HG02798 (cell line): ENCODE data around the gene TMPRSS13.
"Not testable (repeated sequence)": the region's sequence is repeated elsewhere in the genome, so short reads cannot be mapped to it uniquely, and the experiment has no call there.

Source experiments
- ATAC-seq: cut with Tn5 transposase; IDR thresholded peaks from one replicate; pipeline ENCODE4 v1.9.1; 2021; ENCODE audit warnings: mild to moderate bottlenecking; ENCODE audit not compliant: unreplicated experiment, poor library complexity

TMPRSS13 gene

DNA sequence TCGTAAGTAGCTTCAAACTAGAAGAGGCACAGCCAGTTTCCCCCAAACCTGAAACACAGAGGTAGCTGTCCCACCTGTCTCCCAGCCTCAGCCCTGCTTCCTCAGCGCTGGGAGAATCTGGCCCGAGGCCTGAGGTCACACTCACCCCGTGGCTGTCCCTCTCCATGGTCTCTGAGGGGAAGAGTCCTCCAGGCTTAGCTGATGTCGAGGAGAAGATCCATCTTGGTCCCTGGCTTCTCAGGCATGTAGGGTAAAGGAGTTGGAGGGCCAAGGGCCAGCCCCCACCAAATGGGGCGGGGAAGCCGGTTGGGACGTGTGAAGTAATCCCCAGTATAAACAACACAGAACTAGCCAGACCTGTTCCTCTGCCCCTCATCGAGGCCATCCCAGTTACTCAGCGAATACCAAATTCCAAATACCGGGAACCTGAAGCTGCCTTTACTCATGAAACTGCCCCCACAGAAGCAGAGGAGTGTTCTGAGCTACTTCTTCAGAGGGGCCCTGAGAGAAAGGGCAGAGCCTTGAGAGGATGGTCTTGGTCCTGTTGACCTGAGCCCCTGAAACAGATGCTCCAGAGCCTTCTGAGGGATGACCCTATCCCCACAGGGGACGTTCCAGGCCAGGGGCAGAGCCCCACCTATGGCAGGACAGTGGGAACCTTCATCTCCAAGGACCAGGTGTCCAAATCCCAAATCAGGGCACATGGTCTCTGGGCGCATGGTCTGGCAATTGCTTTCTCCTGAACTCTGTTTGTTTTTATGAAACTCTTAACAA is at the start of gene TMPRSS13:
Gene TMPRSS13 (minus strand): TSS at position 261 of the 774 bp plus-strand sequence. CDS start 95 bp downstream, at position 166.
- no peak for ATAC-seq

- no peak for ATAC-seq
Measured at GRCh38 chr11:117978991-117979390, 49.8 kb upstream of the TMPRSS13 start.

DNA sequence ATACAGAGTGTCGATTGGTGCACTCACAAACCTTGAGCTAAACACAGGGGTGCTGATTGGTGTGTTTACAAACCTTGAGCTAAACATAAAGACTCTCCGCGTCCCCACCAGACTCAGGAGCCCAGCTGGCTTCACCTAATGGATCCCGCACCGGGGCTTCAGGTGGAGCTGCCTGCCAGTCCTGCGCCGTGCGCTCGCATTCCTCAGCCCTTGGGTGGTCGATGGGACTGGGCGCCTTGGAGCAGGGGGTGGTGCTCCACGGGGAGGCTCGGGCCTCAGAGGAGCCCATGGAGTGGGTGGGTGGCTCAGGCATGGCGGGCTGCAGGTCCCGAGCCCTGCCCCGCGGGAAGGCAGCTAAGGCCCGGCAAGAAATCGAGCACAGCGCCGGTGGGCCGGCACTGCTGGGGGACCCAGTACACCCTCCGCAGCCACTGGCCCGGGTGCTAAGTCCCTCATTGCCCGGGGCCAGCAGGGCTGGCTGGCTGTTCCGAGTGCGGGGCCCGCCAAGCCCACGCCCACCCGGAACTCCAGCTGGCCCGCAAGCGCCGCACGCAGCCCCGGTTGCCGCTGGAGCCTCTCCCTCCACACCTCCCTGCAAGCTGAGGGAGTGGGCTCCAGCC is 49.2 kb upstream of the TMPRSS13 start:
- ATAC-seq: not testable (repeated sequence)

GRCh38 chr11:117977612-117978264 is 48.5 kb upstream of the TMPRSS13 start:
- ATAC-seq: not testable (repeated sequence)

- ATAC-seq: no peak
Measured at GRCh38 chr11:117977029-117977428, 47.8 kb upstream of the TMPRSS13 start.

DNA sequence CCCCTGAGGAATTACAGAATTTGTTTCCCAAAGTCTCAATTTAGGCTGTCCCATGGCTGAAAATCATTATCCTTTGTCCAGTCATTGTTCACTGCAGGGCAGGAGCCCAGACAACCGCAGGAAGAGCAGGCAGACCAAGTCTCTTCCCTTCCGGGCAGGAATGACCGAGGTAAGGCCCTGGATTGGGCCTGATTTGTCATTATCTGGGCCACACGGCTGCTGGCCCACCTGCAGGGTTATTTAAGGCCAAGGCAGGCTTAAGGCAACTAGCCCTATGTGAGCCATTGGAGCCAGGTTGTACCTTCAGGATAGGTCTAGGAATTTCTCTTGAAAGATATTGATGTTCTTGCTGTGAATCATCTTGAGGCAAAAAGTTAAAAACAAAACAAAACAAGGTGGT is 47.2 kb upstream of the TMPRSS13 start:
- ATAC-seq: no peak

DNA sequence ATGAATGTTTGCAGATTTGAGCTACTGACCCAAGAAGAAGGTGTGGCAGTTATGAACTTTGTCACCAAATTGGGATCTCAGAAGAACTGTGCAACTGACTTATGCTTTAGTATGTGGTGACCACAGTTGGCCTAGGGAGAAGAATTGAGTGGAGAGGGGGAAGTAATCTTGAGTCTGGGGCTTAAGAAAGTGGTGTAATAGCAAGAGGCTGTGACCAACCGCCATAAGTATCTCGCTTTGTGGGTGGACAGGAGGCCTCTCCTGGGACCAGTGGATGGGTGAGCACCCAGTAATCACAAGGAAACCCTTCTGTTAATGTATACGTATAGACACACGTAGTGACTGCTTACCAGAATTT is 44.3 kb upstream of the TMPRSS13 start:
- ATAC-seq: no peak

DNA sequence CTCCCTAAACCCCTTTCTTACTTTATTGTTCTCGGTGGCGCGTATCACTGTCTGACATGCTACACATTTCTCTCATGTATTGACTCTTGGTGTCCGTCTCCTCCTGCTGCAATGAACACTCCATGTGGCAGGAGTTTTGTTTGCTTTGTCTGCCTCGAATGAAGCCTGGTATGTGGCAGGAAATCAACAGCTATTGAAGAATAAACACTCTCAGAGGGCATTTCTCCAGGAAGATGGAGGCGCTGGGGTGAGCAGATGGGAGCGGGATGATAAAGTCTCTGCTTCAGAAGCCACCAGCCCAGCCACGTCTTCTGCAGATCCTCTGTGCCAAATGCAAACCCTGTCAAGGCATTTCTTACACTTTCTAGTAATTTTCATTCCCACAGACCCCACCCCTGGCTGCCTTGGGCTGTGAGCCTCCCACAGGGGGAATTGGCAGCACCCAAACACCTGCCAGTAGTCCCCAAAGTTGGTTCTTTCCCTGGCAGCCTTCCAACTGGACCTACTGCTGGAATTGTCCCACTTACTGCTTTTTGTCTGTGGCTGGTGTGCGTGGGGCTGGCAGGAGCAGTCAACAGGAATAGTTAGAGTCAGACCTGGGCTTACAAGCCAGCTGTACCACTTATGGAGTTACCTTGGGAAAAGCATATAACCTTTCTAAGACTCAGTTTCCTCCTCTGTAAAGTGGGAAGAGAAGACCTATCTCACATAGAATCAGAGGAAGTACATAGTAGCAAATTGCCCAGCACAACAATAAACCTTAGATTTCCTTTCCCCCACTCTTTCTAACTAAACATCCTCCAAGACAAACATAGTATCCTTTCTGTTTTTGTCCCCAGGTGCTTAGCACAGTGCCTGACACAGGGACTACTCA is 43.7 kb upstream of the TMPRSS13 start:
- ATAC-seq: no peak

DNA sequence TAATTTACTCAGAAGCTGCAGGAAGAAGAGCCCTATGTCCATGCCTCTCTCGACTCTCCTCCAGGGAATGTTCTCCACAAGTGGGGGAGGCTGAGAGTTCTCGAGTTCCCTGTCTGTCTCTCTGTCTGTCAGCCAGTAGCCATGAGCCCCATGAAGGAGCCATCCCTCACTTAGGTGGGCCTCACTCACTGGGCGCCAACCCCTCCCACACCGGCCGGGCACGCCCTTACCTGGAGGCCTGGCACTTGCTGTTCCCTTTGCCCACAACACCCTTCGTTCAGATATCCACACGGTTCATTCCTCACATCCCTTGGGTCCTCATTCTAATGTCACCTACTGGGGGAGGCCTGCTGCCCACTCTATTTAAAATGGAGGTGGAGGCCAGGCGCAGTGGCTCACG is 42.8 kb upstream of the TMPRSS13 start:
- ATAC-seq: no peak

GRCh38 chr11:117970400-117971024 is 41.3 kb upstream of the TMPRSS13 start:
- ATAC-seq: no peak

- ATAC-seq: no peak
Measured at GRCh38 chr11:117969160-117969991, 40.2 kb upstream of the TMPRSS13 start.

DNA sequence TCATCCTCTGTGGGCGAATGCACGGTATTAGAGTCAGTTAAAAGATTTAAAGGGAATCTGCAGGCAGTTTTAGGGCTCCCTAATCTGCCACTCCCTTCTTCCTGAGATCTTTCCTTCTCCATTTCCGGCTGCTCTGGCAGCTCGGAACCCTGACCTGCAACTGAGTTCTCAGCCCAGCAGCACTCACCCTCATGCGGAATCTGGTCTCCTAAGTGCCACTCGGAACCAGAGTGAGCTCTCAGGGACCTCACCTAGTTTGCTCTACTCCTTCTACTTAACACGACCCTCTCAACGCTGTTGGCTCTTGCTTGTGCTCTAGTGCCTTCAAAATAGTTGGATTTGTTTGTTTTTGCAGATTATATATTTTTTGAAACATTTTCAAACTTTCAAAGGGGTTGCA is 37.7 kb upstream of the TMPRSS13 start:
- ATAC-seq: no peak

DNA sequence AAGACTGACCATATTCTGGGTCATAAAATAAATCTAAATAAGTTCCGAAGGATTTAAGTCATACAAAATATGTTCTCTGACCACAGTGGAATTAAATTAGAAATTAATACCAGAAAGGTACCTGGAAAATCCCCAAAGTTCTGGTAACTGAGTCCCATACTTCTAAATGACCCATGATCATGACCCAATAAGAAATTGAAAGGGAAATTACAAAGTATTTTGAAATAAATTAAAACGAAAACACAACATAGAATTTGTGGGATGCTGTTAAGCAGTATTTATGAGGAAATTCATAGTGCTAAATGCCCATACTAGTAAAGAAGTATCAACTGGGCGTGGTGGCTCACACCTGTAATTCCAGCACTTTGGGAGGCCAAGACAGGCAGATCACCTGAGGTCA is 33.6 kb upstream of the TMPRSS13 start:
- ATAC-seq: no peak

DNA sequence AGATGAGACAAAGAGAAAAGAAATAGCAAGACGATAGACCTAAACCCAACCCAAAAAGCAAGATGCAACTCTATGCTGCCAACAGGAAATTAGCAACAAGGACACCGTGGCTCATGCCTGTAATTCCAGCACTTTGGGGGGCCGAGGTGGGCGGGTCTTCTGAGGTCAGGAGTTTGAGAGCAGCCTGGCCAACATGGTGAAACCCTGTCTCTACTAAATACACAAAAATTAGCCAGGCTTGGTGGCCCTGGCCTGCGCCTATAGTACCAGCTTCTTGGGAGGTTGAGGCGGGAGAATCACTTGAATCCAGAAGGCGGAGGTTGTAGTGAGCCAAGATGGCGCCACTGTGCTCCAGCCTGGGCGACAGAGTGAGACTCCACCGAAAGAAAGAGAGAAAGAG is 32.7 kb upstream of the TMPRSS13 start:
- no peak for ATAC-seq

GRCh38 chr11:117960406-117960805 is 31.2 kb upstream of the TMPRSS13 start:
- ATAC-seq: no peak

GRCh38 chr11:117959438-117960149 is 30.4 kb upstream of the TMPRSS13 start:
- no peak for ATAC-seq

DNA sequence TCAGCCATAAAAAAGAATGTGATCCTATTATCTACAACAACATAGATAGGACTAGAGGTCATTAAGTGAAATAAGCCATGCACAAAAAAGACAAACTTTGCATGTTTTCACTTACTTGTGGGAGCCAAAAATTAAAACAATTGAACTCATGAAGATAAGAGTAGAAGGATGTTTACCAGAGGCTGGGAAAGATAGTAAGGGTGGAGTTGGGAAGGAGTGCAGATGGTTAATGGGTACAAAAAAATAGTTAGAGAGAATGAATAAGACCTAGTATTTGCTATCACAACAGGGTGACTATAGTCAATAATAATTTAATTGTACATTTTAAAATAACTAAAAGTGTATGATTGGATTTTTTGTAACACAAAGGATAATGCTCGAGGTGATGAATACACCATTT is 29.7 kb upstream of the TMPRSS13 start:
- ATAC-seq: no peak

DNA sequence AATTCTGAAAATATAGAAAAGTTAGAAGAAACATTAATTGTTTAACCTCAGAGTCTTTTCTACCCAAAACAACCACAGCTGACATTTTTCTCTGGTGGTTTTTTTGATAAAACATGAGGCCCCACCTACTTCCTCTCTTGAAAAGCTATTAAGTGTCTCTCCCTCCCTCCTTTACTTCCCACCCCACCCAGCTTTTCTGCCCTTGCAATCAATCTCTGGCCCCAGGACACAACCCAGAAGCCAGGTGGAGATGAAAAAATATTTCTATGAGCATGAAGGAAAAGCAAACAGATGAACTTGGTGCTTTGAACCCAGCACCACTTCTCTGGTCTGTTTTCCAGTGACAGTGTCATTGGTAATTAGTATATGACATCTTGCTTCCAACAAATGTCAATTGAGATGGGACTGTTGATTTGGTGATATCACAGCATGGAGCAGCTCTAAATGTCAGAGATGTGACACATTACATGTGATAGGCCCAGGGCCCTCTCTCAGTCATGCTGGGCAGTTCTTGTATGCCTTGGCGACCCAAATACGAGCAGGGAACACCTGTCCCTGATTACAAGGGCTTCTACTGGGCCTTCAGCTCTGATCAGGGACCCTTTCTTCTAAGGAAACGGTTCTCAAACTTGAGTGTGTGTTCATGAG is 23.9 kb upstream of the TMPRSS13 start:
- no peak for ATAC-seq
